Astrocyte (in vitro differentiated cells and primary cell): ENCODE results near the gene ATP8B4. TPM values are rescaled to one million over a fixed set of nuclear protein-coding genes. Genes with fewer than 3 reads are reported as not detected.
A peak's percentile ranks its signal among the peaks of the same experiment; 100 is the strongest.

Experiments
- DNase-seq: peaks from one replicate; pipeline ENCODE4 v3.0.0-alpha.2; 2010; ENCODE audit warnings: low read depth
- FAIRE-seq: peaks from 2 replicates; lab custom pipeline; 2011; peaks lifted over from hg19 to GRCh38; lab: Jason Lieb, UNC
- H2AFZ ChIP-seq: 2 replicates; pipeline ENCODE4 v1.6.0; 2012; ENCODE audit warnings: low read depth, low read length, inconsistent platforms
- H3K27ac ChIP-seq: 2 replicates; pipeline ENCODE4 v1.5.1; 2011; ENCODE audit warnings: low read depth, low read length, inconsistent platforms
- H3K27me3 ChIP-seq: 2 replicates; pipeline ENCODE4 v1.6.0; 2011; ENCODE audit warnings: low read length, inconsistent platforms; ENCODE audit not compliant: insufficient read depth
- H3K36me3 ChIP-seq: 2 replicates; pipeline ENCODE4 v1.5.1; 2011; ENCODE audit warnings: low read length, inconsistent platforms; ENCODE audit not compliant: insufficient read depth
- H3K4me1 ChIP-seq: 2 replicates; pipeline ENCODE4 v1.5.1; 2011; ENCODE audit warnings: low read length, inconsistent platforms; ENCODE audit not compliant: insufficient read depth
- H3K4me2 ChIP-seq: 2 replicates; pipeline ENCODE4 v1.6.0; 2012; ENCODE audit warnings: low read length, inconsistent platforms
- H3K4me3 ChIP-seq: 2 replicates; pipeline ENCODE4 v1.5.1; 2011; ENCODE audit warnings: low read depth, mild to moderate bottlenecking, low read length, inconsistent platforms; ENCODE audit not compliant: insufficient read depth
- H3K79me2 ChIP-seq: 2 replicates; pipeline ENCODE4 v1.6.0; 2012; ENCODE audit warnings: mild to moderate bottlenecking, low read length, inconsistent platforms; ENCODE audit not compliant: insufficient read depth
- H3K9ac ChIP-seq: 2 replicates; pipeline ENCODE4 v1.6.0; 2012; ENCODE audit warnings: mild to moderate bottlenecking, low read length, inconsistent platforms
- H3K9me3 ChIP-seq: 2 replicates; pipeline ENCODE4 v1.5.1; 2012; ENCODE audit warnings: low read depth, mild to moderate bottlenecking, low read length, inconsistent platforms; ENCODE audit not compliant: insufficient read depth
- H4K20me1 ChIP-seq: 2 replicates; pipeline ENCODE4 v1.6.0; 2012; ENCODE audit warnings: low read length, inconsistent platforms; ENCODE audit not compliant: insufficient read depth
- H3K27ac Mint-ChIP-seq: one replicate; pipeline ENCODE4 v1.8.0; 2021; ENCODE audit warnings: mild to moderate bottlenecking, mixed read lengths; ENCODE audit not compliant: unreplicated experiment
- H3K27me3 Mint-ChIP-seq: one replicate; pipeline ENCODE4 v1.8.0; 2021; ENCODE audit warnings: low read depth, mixed read lengths; ENCODE audit not compliant: unreplicated experiment
- H3K36me3 Mint-ChIP-seq: one replicate; pipeline ENCODE4 v1.8.0; 2021; ENCODE audit warnings: low read depth, mixed read lengths; ENCODE audit not compliant: unreplicated experiment
- H3K4me1 Mint-ChIP-seq: one replicate; pipeline ENCODE4 v1.8.0; 2021; ENCODE audit warnings: low read depth, mixed read lengths; ENCODE audit not compliant: unreplicated experiment
- H3K4me3 Mint-ChIP-seq: one replicate; pipeline ENCODE4 v1.8.0; 2021; ENCODE audit warnings: mild to moderate bottlenecking, moderate library complexity, mixed read lengths; ENCODE audit not compliant: unreplicated experiment
- H3K9me3 Mint-ChIP-seq: one replicate; pipeline ENCODE4 v1.8.0; 2021; ENCODE audit warnings: mild to moderate bottlenecking, mixed read lengths; ENCODE audit not compliant: unreplicated experiment
- EZH2 ChIP-seq: IDR thresholded peaks from 2 replicates; pipeline ENCODE4 v1.6.1; 2012; ENCODE audit warnings: mild to moderate bottlenecking, low read length, inconsistent platforms; ENCODE audit not compliant: insufficient read depth
- total RNA-seq: library from RNA; stranded (reverse); gene quantifications from 2 replicates; pipeline ENCODE4 v1.2.1, GENCODE V29; 2021
- TF ChIP-seq, protein P1 (sequence below): IDR thresholded peaks from 2 replicates; pipeline ENCODE4 v1.5.1; 2011; ENCODE audit warnings: low read depth, mild to moderate bottlenecking, inconsistent platforms, low read length, moderate library complexity; ENCODE audit not compliant: insufficient read depth

Gene ATP8B4
- total RNA-seq, 1 donor from 2014 or later: 0.23 TPM

DNA sequence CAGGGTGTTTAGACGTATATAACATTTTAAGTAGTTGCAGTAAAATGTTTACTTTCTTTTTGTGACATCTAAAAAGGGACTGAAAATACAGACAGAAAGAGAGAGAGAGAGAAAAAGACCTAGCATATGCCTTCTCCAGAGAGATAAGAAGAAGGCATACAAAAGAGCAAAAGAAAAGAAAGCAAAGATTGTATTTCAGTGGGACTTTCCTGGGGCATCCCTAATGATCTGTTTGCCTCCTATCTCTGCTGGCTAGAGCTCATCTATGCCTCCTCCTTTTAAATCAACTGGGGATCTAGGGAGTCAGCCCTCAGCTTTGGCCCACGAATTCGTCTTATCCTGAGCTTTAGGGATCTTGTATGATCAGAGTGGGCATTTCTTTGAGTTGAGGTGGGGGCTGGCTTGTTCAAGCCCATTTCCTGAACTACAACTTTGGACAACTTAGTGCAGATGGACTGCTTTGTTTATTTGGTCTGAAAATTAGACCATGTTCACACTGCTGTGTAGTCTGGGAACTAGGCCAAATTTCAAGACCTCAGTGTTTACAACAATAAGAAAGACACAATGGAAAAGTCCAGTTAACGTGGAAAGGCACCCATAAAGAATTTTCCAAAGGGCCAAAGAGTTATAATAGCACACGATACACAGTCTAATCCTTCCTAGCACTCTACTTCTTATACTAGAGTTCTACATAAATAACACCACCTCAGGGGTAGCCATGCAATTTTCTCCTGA lies 61.0 kb downstream of the ATP8B4 start:
- no peaks in the 10 kb centered on the region for H3K4me1 Mint-ChIP-seq
- Histone ChIP-seq H3K4me1 (no peaks in the 10 kb centered on the region), H3K4me3 (no peak overlapping the region), H3K27me3 (no peaks in the 10 kb centered on the region), H3K9ac (no peak overlapping the region), H3K36me3 (no peaks in the 10 kb centered on the region), H3K27ac (no peak overlapping the region), H3K4me2 (no peak overlapping the region), H3K9me3 (no peaks in the 10 kb centered on the region), H3K79me2 (no peaks in the 10 kb centered on the region), H2AFZ (no peak overlapping the region), H4K20me1 (no peaks in the 10 kb centered on the region)
- no peak overlapping the region for H3K27ac Mint-ChIP-seq
- no peak for TF ChIP-seq EZH2
- TF ChIP-seq, protein P1, sequence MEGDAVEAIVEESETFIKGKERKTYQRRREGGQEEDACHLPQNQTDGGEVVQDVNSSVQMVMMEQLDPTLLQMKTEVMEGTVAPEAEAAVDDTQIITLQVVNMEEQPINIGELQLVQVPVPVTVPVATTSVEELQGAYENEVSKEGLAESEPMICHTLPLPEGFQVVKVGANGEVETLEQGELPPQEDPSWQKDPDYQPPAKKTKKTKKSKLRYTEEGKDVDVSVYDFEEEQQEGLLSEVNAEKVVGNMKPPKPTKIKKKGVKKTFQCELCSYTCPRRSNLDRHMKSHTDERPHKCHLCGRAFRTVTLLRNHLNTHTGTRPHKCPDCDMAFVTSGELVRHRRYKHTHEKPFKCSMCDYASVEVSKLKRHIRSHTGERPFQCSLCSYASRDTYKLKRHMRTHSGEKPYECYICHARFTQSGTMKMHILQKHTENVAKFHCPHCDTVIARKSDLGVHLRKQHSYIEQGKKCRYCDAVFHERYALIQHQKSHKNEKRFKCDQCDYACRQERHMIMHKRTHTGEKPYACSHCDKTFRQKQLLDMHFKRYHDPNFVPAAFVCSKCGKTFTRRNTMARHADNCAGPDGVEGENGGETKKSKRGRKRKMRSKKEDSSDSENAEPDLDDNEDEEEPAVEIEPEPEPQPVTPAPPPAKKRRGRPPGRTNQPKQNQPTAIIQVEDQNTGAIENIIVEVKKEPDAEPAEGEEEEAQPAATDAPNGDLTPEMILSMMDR: no peak
- no peak for FAIRE-seq
- no peaks in the 10 kb centered on the region for H3K36me3 Mint-ChIP-seq
- DNase-seq: peak; percentile 64
- H3K27me3 Mint-ChIP-seq: no peaks in the 10 kb centered on the region
- H3K4me3 Mint-ChIP-seq: no peak overlapping the region
- H3K9me3 Mint-ChIP-seq: no peaks in the 10 kb centered on the region

DNA sequence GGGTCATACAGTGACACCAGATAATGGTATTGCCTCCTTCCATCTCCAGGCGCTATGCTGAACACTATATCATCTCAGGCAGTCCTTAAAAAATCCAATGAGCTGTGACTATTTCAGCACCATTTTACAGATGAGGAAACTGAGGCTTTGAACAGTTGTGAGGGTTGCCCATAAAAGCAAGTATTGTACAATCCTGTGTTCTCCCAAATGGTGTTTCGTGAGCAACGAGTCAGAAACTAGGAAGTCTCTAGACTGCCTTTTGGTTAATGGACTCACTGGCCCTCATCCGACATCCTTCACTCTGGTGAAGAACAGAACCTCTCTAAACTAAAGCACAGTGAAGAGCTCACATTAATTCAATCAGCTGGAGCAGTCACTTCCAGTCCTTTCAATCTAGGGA lies 61.8 kb downstream of the ATP8B4 start:
- no peaks in the 10 kb centered on the region for H3K4me1 Mint-ChIP-seq
- H3K4me3 ChIP-seq: no peak overlapping the region
- no peaks in the 10 kb centered on the region for H4K20me1 ChIP-seq
- H3K4me2 ChIP-seq: no peak overlapping the region
- H3K9ac ChIP-seq: no peak overlapping the region
- no peaks in the 10 kb centered on the region for H3K36me3 Mint-ChIP-seq
- TF ChIP-seq EZH2: no peak
- TF ChIP-seq, protein P1: no peak
- no peak for FAIRE-seq
- no peak for DNase-seq
- H3K4me1 ChIP-seq: no peaks in the 10 kb centered on the region
- no peak overlapping the region for H3K27ac Mint-ChIP-seq
- H2AFZ ChIP-seq: no peak overlapping the region
- H3K27ac ChIP-seq: no peak overlapping the region
- H3K79me2 ChIP-seq: no peaks in the 10 kb centered on the region
- no peaks in the 10 kb centered on the region for H3K27me3 ChIP-seq
- no peak overlapping the region for H3K4me3 Mint-ChIP-seq
- no peaks in the 10 kb centered on the region for H3K36me3 ChIP-seq
- H3K9me3 Mint-ChIP-seq: no peaks in the 10 kb centered on the region
- H3K9me3 ChIP-seq: no peaks in the 10 kb centered on the region
- H3K27me3 Mint-ChIP-seq: no peaks in the 10 kb centered on the region

DNA sequence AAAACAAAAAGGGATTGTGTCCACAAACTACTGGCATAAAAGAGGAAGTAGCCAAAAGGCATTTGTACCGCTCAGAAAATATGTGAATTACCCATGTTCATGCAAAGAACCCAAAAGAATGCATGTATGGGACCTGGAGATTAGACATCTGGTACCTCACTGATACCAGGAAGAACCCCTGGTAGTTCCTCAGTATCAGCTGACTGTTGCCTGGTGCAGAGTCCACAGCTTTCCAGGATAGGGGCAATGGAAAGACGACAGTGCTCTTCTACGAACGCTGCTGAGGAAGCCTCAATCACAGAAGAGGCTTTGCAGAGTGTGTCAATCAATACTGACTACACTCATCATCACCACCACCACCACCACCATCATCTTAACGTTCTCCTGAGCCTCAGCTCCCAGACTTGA lies 63.3 kb downstream of the ATP8B4 start:
- no peak for FAIRE-seq
- no peaks in the 10 kb centered on the region for H3K9me3 ChIP-seq
- Mint-ChIP-seq H3K4me3 (no peak overlapping the region), H3K9me3 (no peaks in the 10 kb centered on the region), H3K36me3 (no peaks in the 10 kb centered on the region), H3K4me1 (no peaks in the 10 kb centered on the region), H3K27ac (no peak overlapping the region), H3K27me3 (no peaks in the 10 kb centered on the region)
- DNase-seq: no peak
- H3K27me3 ChIP-seq: no peaks in the 10 kb centered on the region
- no peaks in the 10 kb centered on the region for H4K20me1 ChIP-seq
- H3K27ac ChIP-seq: no peak overlapping the region
- no peak overlapping the region for H3K9ac ChIP-seq
- H3K4me1 ChIP-seq: no peaks in the 10 kb centered on the region
- no peak overlapping the region for H3K4me2 ChIP-seq
- H2AFZ ChIP-seq: no peak overlapping the region
- H3K79me2 ChIP-seq: no peaks in the 10 kb centered on the region
- no peaks in the 10 kb centered on the region for H3K36me3 ChIP-seq
- no peak overlapping the region for H3K4me3 ChIP-seq
- TF ChIP-seq, protein P1: no peak
- no peak for TF ChIP-seq EZH2
